ENCODE results near the gene ZDHHC14.
"Not testable (repeated sequence)": the region's sequence is repeated elsewhere in the genome, so short reads cannot be mapped to it uniquely, and the experiment has no call there.

The ZDHHC14 gene

GRCh38 chr6:157569543-157569942, 188.6 kb downstream of the ZDHHC14 start:
- no peak for DNase-seq (ENCODE audit: low read depth in 2 of 2)

- no peak for DNase-seq (ENCODE audit: low read depth in 2 of 2)
Observed at GRCh38 chr6:157570104-157570503, 189.1 kb downstream of the ZDHHC14 start.

DNA sequence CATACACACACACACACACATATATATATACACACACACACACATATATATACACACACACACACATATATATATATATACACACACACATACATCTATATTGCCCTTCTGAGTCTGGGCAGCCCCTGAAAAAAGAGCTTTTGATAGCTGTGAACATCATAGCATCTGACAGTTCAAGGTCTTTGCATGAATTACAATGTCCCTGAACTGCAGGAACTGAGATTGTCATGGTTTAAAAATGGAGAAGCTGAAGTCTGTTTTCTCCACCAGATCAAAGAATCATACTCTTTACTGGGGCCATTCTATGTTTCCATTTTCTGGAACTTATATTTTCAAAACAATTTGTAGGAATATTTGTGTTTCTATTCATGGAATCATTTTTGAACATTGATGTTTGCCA, 189.8 kb downstream of the ZDHHC14 start:
- DNase-seq (ENCODE audit: low read depth in 2 of 2) = no peak

DNA sequence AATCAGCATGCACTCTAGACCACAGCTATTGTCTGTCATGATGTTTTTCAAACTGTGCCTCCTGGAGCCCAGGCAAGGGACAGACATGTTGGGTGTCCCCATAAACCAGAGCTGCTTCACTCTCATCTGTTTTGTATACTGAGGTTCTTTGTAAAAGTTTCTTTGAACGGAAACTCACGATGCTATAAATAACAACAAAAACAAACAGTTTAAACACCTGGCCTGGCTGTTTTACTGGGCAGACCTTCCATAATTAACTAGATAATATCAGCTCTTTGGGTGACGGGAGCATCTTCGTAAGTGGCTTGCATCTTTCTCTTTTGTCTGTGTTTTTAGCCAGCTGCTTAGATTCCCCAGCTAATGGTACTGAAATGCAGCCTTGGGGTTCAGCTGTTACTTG, 190.3 kb downstream of the ZDHHC14 start:
- DNase-seq (ENCODE audit: low read depth in 2 of 2) = no peak

DNA sequence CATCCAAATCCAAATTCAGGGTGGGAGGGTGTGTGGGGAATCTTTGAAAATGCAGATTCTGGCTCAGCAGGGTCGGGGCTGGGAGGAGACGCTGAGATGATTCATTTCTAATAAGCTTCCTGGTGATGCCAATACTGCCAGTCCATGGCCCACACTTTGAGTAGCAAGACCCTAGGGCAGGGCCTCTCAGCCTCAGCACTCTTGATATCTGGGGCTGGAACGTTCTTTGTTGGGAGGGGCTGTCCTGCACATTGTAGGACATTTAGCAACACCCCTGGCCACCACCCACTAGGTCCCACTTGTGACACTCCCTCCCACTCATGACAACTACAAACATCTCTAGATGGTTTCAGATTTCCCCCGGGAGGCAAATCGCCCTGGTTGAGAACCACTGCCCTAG, 191.0 kb downstream of the ZDHHC14 start:
- no peak for DNase-seq (ENCODE audit: low read depth in 2 of 2)

DNA sequence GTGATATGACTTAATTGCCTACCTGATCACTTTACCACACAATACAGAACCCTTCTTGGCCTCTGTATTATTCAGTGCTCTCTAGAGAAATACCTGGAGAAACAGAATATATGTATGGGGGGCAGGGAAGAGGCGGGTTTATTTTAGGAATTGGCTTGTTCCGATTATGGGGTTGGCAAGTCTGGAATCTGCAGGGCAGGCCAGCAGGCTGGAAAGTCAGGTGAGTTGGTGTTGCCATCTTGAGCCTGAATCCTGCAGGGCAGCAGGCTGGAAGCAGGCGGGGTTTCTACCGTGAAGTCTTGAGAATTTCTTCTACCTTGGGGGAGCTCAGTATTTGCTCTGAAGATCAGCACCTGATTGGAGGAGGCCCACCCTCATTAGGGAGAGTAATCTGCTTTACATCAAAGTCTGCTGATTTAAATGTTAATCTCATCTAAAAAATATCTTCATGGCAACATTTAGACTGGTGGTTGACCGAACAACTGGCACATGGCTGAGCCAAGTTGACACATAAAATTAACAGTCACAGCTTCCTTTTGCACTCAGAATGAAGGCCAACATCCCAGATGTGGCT, 193.9 kb downstream of the ZDHHC14 start:
- no peak for DNase-seq (ENCODE audit: low read depth in 2 of 2)

GRCh38 chr6:157575436-157576145, 194.6 kb downstream of the ZDHHC14 start:
- no peak for DNase-seq (ENCODE audit: low read depth in 2 of 2)

DNA sequence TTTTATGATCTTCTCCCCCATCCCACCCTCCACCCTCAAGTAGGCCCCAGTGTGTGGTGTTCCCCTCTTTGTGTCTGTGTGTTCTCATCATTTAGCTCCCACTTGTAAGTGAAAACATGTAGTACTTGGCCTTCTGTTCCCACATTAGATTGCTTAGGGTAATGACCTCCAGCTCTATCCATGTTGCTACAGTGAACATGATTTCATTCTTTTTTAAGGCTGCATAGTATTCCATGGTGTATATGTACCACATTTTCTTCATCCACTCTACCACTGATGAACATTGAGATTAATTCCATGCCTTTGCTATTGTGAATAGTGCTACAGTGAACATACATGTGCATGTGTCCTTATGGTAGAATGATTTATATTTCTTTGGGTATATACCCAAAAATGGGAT, 196.0 kb downstream of the ZDHHC14 start:
- DNase-seq (ENCODE audit: low read depth in 2 of 2) = not testable (repeated sequence)

GRCh38 chr6:157578527-157578926, 197.5 kb downstream of the ZDHHC14 start:
- not testable (repeated sequence) for DNase-seq (ENCODE audit: low read depth in 2 of 2)

DNA sequence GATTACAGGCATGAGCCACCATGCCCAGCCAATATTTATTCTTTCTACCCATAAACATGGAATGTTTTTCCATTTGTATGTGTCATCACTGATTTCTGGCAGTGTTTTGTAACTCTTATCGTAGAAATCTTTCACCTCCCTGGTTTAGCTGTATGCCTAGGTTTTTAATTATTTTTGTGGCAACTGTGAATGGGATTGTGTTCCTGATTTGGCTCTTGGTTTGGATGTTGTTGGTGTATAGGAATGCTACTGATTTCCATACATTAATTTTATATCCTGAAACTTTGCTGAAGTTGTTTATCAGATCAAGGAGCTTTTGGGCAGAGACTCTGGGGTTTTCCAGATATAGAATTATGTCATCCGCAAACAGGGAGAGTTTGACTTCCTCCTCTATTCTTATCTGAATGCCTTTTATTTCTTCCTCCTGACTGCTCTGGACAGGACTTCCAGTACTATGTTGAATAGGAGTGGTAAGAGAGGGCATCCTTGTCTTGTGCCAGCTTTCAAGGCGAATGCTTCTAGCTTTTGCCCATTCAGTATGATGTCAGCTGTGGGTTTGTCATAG, 198.6 kb downstream of the ZDHHC14 start:
- DNase-seq (ENCODE audit: low read depth in 2 of 2) = no peak

DNA sequence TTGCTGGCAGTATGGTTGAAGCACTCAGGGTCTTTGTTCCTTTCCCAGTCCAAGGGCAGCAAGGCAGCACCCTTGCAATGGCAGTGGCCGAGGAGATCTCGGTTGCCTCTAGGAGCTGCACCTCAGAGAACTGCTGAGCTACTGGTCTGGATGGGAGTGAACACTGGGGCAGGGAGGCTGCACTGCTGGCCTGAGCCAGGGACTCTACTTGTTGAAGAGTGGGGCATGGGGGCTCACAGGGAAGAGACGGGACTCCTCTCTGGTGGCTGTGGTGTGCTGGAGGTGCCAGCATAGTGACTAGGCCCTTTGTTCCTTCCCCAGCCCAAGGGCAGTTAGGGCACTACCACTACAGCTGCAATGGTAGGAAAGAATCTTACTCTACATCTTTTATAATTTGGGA, 203.0 kb downstream of the ZDHHC14 start:
- DNase-seq (ENCODE audit: low read depth in 2 of 2) = no peak

DNA sequence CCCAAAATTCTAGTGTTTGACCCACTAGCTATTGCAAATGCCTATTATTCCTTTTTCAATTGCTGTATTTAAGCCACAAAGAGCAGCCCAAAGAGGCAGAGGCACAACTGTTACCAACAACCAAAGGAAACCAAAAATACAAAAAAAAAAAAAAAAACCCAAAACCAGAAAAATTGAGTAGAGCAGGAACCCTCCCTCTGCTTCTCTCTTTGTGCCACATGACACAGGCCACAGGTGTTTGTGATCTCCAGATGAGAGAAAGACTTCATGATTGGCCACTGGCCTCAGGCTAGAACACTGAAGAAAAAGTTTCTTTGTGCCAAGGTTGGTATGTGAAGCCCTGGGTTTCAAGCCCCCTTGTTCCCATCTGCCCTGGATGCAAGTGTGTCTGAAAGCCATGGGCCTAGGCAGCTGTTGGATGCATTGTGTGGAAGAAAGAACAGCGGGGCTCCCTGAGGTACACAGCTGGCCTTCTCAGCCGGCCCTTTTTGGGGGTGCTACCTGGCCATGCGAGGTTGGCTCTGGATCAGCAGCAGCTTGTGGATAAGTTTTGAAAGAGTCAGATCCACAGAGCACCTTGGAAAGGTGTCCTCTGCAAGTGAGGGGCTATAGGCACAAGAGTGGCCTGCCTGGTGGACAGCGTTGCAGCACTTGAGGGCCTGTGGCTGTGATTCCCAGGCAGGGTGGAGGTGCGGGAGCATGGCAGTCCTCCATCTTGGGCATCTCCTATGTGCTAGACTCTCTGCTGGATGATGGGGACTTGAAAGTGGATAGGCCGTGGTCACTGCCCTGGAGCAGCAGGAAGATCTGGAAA, 204.5 kb downstream of the ZDHHC14 start:
- no peak for DNase-seq (ENCODE audit: low read depth in 2 of 2)

DNA sequence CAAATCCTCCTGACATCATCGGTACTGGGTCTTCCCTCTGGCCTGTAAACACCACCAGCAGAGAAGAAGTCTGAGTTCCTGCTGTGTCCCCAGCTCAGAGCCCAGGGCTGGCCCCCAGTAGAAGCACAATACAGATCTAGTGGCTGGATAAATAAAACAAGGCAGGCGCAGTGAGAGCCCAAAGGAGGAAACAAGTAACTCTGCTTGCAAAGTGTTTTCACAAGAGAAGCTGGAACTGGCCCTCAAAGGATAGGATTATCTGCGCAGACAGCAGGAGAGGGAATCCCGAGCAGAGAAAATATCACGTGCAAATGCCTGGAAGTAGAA, 205.1 kb downstream of the ZDHHC14 start:
- DNase-seq (ENCODE audit: low read depth in 2 of 2) = no peak

- DNase-seq (ENCODE audit: low read depth in 2 of 2) = no peak
Observed at GRCh38 chr6:157586476-157587126, 205.6 kb downstream of the ZDHHC14 start.

GRCh38 chr6:157587127-157587926, 206.3 kb downstream of the ZDHHC14 start:
- DNase-seq (ENCODE audit: low read depth in 2 of 2) = no peak

DNA sequence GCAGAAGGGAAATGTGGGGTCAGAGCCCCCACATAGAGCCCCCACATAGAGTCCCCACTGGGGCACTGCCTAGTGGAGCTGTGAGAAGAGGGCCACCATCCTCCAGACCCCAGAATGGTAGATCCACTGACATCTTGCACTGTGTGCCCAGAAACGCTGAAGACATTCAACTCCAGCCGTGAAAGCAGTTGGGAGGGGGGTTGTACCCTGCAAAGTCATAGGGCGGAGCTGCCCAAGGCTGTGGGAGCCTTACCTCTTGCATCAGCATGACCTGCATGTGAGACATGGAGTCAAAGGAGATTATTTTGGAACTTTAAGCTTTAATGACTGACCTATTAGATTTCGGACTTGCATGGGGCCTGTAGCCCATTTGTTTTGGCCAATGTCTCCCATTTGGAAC, 209.7 kb downstream of the ZDHHC14 start:
- DNase-seq (ENCODE audit: low read depth in 2 of 2) = not testable (repeated sequence)

GRCh38 chr6:157592541-157592940, 211.6 kb downstream of the ZDHHC14 start:
- no peak for DNase-seq (ENCODE audit: low read depth in 2 of 2)

GRCh38 chr6:157592980-157593379, 212.0 kb downstream of the ZDHHC14 start:
- no peak for DNase-seq (ENCODE audit: low read depth in 2 of 2)

- no peak for DNase-seq (ENCODE audit: low read depth in 2 of 2)
Observed at GRCh38 chr6:157593596-157593995, 212.6 kb downstream of the ZDHHC14 start.

GRCh38 chr6:157594292-157594691, 213.3 kb downstream of the ZDHHC14 start:
- no peak for DNase-seq (ENCODE audit: low read depth in 2 of 2)

- no peak for DNase-seq (ENCODE audit: low read depth in 2 of 2)
Observed at GRCh38 chr6:157595768-157596167, 214.8 kb downstream of the ZDHHC14 start.
